Measurements from ENCODE around the gene UBLCP1. TPM values are rescaled to one million over a fixed set of nuclear protein-coding genes. Genes with fewer than 3 reads are reported as not detected.
"Not testable (repeated sequence)": the region's sequence is repeated elsewhere in the genome, so short reads cannot be mapped to it uniquely, and the experiment has no call there.

Gene UBLCP1
- total RNA-seq, 1 donor from 2014 or later: 9.8 TPM

- DNase-seq: no peak
These were observed 10.9 kb upstream of the UBLCP1 start for GRCh38 chr5:159252195-159252594.

- no peak for DNase-seq
These were observed 6.1 kb upstream of the UBLCP1 start for GRCh38 chr5:159257007-159257406.

- DNase-seq: no peak
These were observed 5.3 kb upstream of the UBLCP1 start for GRCh38 chr5:159257629-159258283.

DNA sequence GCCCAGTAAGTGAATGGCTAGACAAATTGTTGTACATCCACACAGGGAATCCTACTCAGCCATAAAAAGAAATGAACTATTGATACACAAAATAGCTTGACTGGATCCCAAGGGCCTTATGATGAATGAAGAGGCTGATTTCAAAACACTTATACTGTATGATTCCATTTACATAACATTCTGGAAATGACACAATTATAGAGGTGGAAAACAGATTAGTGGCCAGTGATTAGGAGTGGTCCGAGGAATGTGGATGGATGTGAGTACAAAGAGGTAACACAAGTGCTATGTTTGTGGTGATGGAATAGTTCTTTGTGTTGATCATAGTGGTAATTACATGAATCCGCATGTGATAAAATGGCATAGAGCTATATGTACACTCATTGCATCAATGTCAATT lies 4.7 kb upstream of the UBLCP1 start:
- DNase-seq: no peak

GRCh38 chr5:159260212-159260611 lies 2.9 kb upstream of the UBLCP1 start:
- DNase-seq: not testable (repeated sequence)

- DNase-seq: peak; percentile 39
These were observed 625 bp upstream of the UBLCP1 start for GRCh38 chr5:159262472-159262858.

- DNase-seq: no peak
These were observed 447 bp downstream of the UBLCP1 start for GRCh38 chr5:159263569-159263905.

GRCh38 chr5:159266764-159267163 lies 3.7 kb downstream of the UBLCP1 start:
- not testable (repeated sequence) for DNase-seq

DNA sequence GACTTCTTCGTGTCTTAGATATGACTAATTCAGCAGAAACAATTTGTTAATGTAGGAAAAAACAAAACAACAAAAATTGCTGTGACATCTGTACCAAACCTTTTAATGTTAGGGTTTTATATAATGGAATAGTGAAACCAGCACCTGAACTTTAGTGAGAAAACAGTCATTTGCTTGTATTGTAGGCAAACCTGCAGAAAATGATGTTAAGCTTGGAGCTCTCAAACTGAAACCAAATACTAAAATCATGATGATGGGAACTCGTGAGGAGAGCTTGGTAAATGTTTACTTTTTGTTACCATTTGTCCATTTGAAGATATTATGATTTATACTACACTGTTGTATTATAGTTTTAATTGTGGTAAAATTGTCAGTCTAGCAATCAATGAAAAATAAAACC lies 6.6 kb downstream of the UBLCP1 start:
- no peak for DNase-seq

DNA sequence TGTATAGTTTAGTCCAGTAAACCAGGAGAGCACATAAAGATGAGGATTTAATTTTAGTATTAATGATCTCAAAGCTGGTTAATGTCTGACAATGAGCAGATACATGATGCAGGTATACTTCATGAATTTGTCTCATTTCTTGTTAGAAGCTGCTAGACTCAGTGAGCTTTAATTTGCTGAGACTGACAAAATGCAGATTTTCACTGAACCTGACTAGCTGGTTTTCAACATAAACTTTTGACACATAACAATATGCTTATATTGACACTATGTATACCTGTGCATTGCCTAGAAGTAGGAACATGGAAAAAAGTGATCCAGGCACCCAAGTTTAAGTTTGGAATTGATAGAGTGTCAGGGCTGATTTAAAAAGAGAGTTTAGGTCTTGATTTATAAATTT lies 10.8 kb downstream of the UBLCP1 start:
- peak; percentile 23 for DNase-seq

GRCh38 chr5:159274676-159275075 lies 11.6 kb downstream of the UBLCP1 start:
- DNase-seq: no peak

GRCh38 chr5:159286420-159287035 lies 23.4 kb downstream of the UBLCP1 start:
- DNase-seq: peak; percentile 45

DNA sequence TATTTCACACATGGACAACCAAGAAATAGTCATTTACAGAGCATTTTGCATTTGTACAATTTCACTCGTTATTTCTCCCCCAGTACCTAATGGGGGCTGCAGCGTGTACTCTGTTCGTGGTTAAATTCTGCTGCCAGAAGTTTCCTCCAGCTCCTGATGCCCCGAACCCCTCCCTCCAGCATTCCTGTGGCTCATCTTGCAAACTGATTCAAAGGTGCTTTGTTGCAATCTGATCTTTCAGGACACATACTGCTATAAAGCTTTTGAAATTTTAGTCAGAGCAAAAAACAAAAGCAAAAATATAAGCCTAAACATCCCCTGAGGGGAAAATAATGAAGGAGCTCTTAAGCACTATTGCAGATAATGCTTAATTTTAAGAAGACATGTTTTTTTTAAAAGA lies 27.7 kb downstream of the UBLCP1 start:
- DNase-seq: no peak

- DNase-seq: no peak
These were observed 31.8 kb downstream of the UBLCP1 start for GRCh38 chr5:159294921-159295320.

DNA sequence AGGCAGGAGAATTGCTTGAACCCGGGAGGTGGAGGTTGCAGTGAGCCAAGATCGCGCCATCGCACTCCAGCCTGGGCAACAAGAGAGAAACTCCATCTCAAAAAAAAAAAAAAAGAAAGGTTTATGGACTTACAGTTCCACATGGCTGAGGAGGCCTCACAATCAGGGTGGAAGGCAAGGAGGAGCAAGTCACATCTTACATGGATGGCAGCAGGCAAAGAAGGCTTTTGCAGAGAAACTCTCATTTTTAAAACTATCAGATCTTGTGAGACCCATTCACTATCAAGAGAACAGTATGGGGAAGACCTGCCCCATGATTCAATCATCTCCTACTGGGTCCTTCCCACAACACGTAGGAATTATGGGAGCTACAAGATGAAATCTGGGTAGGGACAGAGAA lies 34.2 kb downstream of the UBLCP1 start:
- DNase-seq: not testable (repeated sequence)

DNA sequence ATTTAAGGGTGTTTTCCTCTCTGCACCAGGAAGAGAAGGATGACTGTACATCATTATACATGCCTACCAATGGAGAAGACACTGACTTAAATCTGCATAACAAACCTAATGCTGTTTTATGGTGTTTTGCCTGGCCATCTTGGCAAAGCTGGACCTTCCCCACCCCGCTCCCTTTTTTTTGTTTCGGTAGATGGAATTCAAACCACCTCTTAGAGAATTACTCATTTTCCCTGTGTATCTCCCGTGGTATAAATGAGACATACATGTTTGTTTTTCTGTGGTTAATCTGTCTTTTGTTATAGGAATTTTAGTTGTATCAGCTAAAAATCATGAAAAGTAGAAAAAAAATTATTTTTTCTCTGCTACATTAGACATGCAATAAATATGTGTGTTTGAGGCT lies 38.4 kb downstream of the UBLCP1 start:
- DNase-seq: no peak

DNA sequence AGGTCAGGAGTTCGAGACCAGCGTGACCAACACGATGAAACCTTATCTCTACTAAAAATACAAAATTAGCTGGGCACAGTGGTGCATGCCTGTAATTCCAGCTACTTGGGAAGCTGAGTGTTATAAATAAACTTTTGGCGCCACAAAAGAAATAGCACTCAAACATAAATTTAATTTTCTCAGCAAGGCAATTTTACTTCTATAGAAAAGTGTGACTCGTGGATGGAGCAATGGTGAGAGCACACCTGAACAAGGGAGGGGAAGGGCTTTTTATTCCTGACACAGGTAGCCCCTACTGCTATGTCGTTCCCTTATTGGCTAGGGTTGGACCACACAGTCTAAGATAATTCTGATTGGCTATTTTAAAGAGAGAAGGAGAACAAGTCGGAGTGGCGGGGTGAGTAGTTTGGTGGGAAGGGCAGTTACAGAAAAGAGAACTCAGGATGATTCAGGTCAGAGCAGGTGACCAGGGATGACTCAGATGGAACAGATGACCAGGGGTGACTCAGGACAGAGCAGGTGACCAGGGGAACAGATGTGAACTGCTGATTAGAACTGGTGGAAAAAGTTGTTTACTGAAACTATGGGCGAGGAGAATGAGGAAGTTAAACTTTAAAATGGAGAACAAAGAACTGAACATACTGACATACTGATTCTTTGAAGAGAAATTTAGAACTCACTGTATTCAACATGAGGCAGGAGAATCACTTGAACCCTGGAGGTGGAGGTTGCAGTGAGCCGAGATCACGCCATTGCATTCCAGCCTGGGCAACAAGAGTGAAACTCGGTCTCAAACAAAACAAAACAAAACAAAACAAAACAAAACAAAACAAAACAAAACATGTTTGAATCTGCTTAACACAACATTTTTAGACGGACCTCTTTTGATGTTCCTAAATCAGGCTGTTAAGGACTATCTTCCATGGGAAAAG lies 39.1 kb downstream of the UBLCP1 start:
- DNase-seq: not testable (repeated sequence)

DNA sequence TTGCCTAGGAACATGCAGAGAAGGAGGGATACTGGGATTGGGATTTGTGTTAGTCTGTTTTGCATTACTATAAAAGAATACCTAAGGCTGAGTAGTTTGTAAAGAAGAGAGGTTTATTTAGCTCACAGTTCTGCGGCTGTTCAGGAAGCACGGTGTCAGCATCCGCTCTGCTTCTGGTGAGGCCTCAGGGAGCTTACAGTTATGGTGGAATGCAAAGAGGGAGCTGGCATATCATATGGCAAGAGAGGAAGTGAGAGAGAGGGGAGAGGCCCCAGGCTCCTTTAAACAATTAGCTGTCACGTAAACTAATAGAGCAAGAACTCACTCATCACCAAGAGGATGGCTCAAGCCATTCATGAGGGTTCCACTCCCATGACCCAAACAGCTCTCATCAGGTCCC lies 40.2 kb downstream of the UBLCP1 start:
- no peak for DNase-seq

- no peak for DNase-seq
These were observed 42.0 kb downstream of the UBLCP1 start for GRCh38 chr5:159304961-159305595.

DNA sequence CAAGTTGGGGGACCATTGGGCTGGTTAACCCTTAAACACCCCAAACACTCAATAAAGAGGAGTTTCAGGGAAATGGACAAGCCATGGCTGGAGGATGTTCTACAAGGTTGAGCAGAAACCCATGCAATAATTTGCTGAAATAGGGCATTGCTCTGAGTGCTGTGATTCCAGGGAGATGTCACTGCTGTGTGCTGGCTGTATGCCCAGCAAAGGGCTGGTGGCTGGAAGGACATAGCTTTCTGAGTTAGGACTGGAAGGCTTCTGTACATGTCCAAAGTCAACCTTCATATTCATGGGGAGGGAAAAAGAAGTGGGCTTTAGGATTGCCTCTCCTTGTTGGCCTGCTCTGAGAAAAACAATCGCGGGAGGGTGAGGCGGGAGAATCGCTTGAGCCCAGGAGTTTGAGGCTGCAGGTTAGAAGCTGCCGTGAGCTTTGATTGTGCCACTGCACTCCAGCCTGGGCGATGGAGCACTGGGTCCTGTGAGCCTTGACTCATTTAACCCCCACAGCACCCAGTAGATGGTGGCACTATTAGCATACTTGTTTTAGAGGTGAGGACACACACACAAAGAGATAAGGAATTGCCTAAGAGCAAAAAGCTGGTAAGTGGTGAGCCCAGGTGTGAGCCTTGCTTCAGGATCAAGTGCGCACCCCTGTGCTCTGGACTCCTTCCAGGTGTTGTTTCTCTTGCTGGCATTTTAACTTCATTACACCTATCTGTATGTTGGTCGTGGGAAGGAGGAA lies 46.8 kb downstream of the UBLCP1 start:
- no peak for DNase-seq

- DNase-seq: no peak
These were observed 47.4 kb downstream of the UBLCP1 start for GRCh38 chr5:159310511-159310910.

DNA sequence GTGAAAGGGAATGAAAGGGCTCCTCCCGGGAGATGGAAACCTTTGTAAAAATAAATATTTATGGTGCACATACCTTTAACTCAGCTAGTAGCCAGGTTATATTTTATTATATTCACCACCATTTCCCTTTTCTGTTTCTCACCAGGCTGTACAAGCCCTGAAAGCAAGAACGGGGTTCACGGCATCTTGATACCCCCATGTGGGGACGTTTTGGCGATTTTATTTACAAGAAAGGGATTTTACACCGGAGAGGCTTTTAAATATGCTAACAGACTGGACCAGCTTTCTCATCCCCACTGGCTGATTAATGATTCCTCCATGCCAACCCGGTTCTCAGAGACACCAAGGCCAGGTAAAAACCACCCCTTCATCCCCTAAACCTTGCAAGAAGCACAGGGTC lies 48.0 kb downstream of the UBLCP1 start:
- no peak for DNase-seq
